ENCODE results near the gene DCLK2. TPM values are rescaled to one million over a fixed set of nuclear protein-coding genes. Genes with fewer than 3 reads are reported as not detected.

DCLK2 gene
- total and polyA plus RNA-seq, 9 donors, result 4.4 to 9.8 (median 7.2) TPM

GRCh38 chr4:150224896-150225591 is 146.8 kb downstream of the DCLK2 start:
- no peak for DNase-seq
- 63 to 73% (median 65%) methylated on average over 6 of the region's 6 CpGs for WGBS, 3 donors
- Histone ChIP-seq H3K36me3 (no peaks in the 10 kb centered on the region), H3K4me3 (no peak overlapping the region), H3K4me1 (ENCODE audit: insufficient read depth) (peaks cover 3% of the 10 kb centered on the region), H3K27ac (no peak overlapping the region), H3K9me3 (no peaks in the 10 kb centered on the region), H3K27me3 (no peaks in the 10 kb centered on the region)
- intact Hi-C loops (cut with DNase I), result loop anchor here in 1 of 4 donors (10.0 kb wide), 1 partner anchor 210 kb away; no protein-coding TSS in a partner anchor
- TF ChIP-seq POLR2A (IDR thresholded peaks at IDR 0.05), result no peak
- TF ChIP-seq, protein P1, sequence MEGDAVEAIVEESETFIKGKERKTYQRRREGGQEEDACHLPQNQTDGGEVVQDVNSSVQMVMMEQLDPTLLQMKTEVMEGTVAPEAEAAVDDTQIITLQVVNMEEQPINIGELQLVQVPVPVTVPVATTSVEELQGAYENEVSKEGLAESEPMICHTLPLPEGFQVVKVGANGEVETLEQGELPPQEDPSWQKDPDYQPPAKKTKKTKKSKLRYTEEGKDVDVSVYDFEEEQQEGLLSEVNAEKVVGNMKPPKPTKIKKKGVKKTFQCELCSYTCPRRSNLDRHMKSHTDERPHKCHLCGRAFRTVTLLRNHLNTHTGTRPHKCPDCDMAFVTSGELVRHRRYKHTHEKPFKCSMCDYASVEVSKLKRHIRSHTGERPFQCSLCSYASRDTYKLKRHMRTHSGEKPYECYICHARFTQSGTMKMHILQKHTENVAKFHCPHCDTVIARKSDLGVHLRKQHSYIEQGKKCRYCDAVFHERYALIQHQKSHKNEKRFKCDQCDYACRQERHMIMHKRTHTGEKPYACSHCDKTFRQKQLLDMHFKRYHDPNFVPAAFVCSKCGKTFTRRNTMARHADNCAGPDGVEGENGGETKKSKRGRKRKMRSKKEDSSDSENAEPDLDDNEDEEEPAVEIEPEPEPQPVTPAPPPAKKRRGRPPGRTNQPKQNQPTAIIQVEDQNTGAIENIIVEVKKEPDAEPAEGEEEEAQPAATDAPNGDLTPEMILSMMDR (IDR thresholded peaks at IDR 0.05), result no peak

GRCh38 chr4:150229520-150229919 is 151.3 kb downstream of the DCLK2 start:
- H3K36me3 ChIP-seq, result no peaks in the 10 kb centered on the region
- intact Hi-C loops (cut with DNase I), result loop anchor here in 1 of 4 donors (10.0 kb wide), 1 partner anchor 215 kb away; no protein-coding TSS in a partner anchor
- TF ChIP-seq, protein P1 (IDR thresholded peaks at IDR 0.05), result no peak
- TF ChIP-seq EP300 (IDR thresholded peaks at IDR 0.05), result no peak
- TF ChIP-seq POLR2A (IDR thresholded peaks at IDR 0.05), result no peak
- H3K4me1 ChIP-seq (ENCODE audit: insufficient read depth), result peaks cover 3% of the 10 kb centered on the region
- H3K9me3 ChIP-seq, result no peaks in the 10 kb centered on the region
- no peak overlapping the region for H3K27ac ChIP-seq
- H3K4me3 ChIP-seq, result no peak overlapping the region
- 0 to 6% (median 5%) methylated on average over 1 of the region's 1 CpG for WGBS, 3 donors
- H3K27me3 ChIP-seq, result no peaks in the 10 kb centered on the region
- DNase-seq, result no peak

GRCh38 chr4:150230561-150230960 is 152.3 kb downstream of the DCLK2 start:
- Histone ChIP-seq H3K4me3 (no peak overlapping the region), H3K9me3 (no peaks in the 10 kb centered on the region), H3K4me1 (ENCODE audit: insufficient read depth) (peaks cover 3% of the 10 kb centered on the region), H3K36me3 (no peaks in the 10 kb centered on the region), H3K27me3 (no peaks in the 10 kb centered on the region), H3K27ac (no peak overlapping the region)
- DNase-seq, result no peak
- 43 to 52% (median 52%) methylated on average over 2 of the region's 2 CpGs for WGBS, 3 donors
- TF ChIP-seq, protein P1 (IDR thresholded peaks at IDR 0.05), result no peak
- TF ChIP-seq POLR2A (IDR thresholded peaks at IDR 0.05), result no peak
- no peak for TF ChIP-seq EP300 (IDR thresholded peaks at IDR 0.05)
- intact Hi-C loops (cut with DNase I), result no loop called here

- 85 to 90% (median 85%) methylated on average over 4 of the region's 4 CpGs for WGBS, 3 donors
- no peak for TF ChIP-seq EP300 (IDR thresholded peaks at IDR 0.05)
- TF ChIP-seq POLR2A (IDR thresholded peaks at IDR 0.05), result no peak
- TF ChIP-seq, protein P1 (IDR thresholded peaks at IDR 0.05), result no peak
- intact Hi-C loops (cut with DNase I), result no loop called here
- no peaks in the 10 kb centered on the region for H3K9me3 ChIP-seq
- DNase-seq, result no peak
- H3K36me3 ChIP-seq, result no peaks in the 10 kb centered on the region
- H3K4me3 ChIP-seq, result no peak overlapping the region
- H3K27me3 ChIP-seq, result no peaks in the 10 kb centered on the region
- H3K27ac ChIP-seq, result no peak overlapping the region
- peaks cover 3% of the 10 kb centered on the region for H3K4me1 ChIP-seq (ENCODE audit: insufficient read depth)
Observed at GRCh38 chr4:150231107-150231770, 153.0 kb downstream of the DCLK2 start.

Data from ovary (tissue), 9 donors.